Activated naive CD4-positive, alpha-beta T cell treated with anti-CD3 and anti-CD28 coated beads, Interleukin-2, amount 50 U/mL, for 72 hours (primary cell): ENCODE results near the gene SURF2. TPM values are rescaled to one million over a fixed set of nuclear protein-coding genes. Genes with fewer than 3 reads are reported as not detected.

Source experiments
- ATAC-seq, 2 donors: fragments of 150-1000 bp; cut with Tn5 transposase; 2 replicates each; pipeline ENCODE4 v1.10.0; 2021; ENCODE audit warnings: mild to moderate bottlenecking in 2 of 2, moderate library complexity in 2 of 2
- DNase-seq, 2 donors: peaks; one replicate each; pipeline ENCODE4 v3.0.0; 2021 to 2022; ENCODE audit warnings: low spot score in 2 of 2
- H3K27ac Mint-ChIP-seq, 2 donors: one replicate each; pipeline ENCODE4 v1.8.0; 2022; ENCODE audit warnings: mild to moderate bottlenecking in 2 of 2, mixed read lengths in 2 of 2
- H3K36me3 Mint-ChIP-seq, 2 donors: one replicate each; pipeline ENCODE4 v1.8.0; 2022; ENCODE audit warnings: mixed read lengths in 2 of 2
- H3K9me3 Mint-ChIP-seq, 2 donors: one replicate each; pipeline ENCODE4 v1.8.0; 2022; ENCODE audit warnings: mixed read lengths in 2 of 2
- total RNA-seq, 2 donors: library from RNA; stranded (reverse); gene quantifications; one replicate each; pipeline ENCODE4 v1.2.3, GENCODE V29; 2022

SURF2 gene
- total RNA-seq, 2 donors from 2014 or later = 10.0 to 12.9 TPM

- no peak overlapping the region for H3K27ac Mint-ChIP-seq
- no peak for DNase-seq
- H3K9me3 Mint-ChIP-seq = no peaks in the 10 kb centered on the region
- ATAC-seq = no peak
- H3K36me3 Mint-ChIP-seq = no peaks in the 10 kb centered on the region
Observed at GRCh38 chr9:133397370-133397769, 41.0 kb downstream of the SURF2 start.

GRCh38 chr9:133397895-133398294 is 41.5 kb downstream of the SURF2 start:
- H3K9me3 Mint-ChIP-seq = no peaks in the 10 kb centered on the region
- no peak for ATAC-seq
- DNase-seq = no peak
- no peak overlapping the region for H3K27ac Mint-ChIP-seq
- H3K36me3 Mint-ChIP-seq = no peaks in the 10 kb centered on the region

GRCh38 chr9:133400292-133400691 is 43.9 kb downstream of the SURF2 start:
- ATAC-seq (no peak), DNase-seq (no peak)
- Mint-ChIP-seq H3K9me3 (no peaks in the 10 kb centered on the region), H3K36me3 (peaks cover 0 to under 1% of the 10 kb centered on the region in 2 donors), H3K27ac (peak overlapping the region in 1 of 2 donors; percentile 27)

GRCh38 chr9:133401588-133401987 is 45.2 kb downstream of the SURF2 start:
- no peaks in the 10 kb centered on the region for H3K9me3 Mint-ChIP-seq
- H3K36me3 Mint-ChIP-seq = peaks cover 5% of the 10 kb centered on the region in 2 donors
- ATAC-seq = no peak
- peak overlapping the region; percentile 9 to 55 for H3K27ac Mint-ChIP-seq
- no peak for DNase-seq

GRCh38 chr9:133402689-133403088 is 46.3 kb downstream of the SURF2 start:
- peaks cover 5 to 11% of the 10 kb centered on the region in 2 donors for H3K36me3 Mint-ChIP-seq
- H3K27ac Mint-ChIP-seq = peak overlapping the region in 1 of 2 donors; percentile 29
- no peak for ATAC-seq
- no peak for DNase-seq
- H3K9me3 Mint-ChIP-seq = no peaks in the 10 kb centered on the region

GRCh38 chr9:133403766-133404453 is 47.6 kb downstream of the SURF2 start:
- DNase-seq = peak in 1 of 2 donors; percentile 61
- peak; percentile 15 to 42 for ATAC-seq
- no peaks in the 10 kb centered on the region for H3K9me3 Mint-ChIP-seq
- H3K36me3 Mint-ChIP-seq = peaks cover 5 to 11% of the 10 kb centered on the region in 2 donors
- H3K27ac Mint-ChIP-seq = no peak overlapping the region

- Mint-ChIP-seq H3K27ac (peak overlapping the region; percentile 44 to 77), H3K9me3 (no peaks in the 10 kb centered on the region), H3K36me3 (peaks cover 5 to 11% of the 10 kb centered on the region in 2 donors)
- no peak for ATAC-seq
- DNase-seq = no peak
Observed at GRCh38 chr9:133404454-133405002, 48.2 kb downstream of the SURF2 start.

- peak overlapping the region in 1 of 2 donors; percentile 77 for H3K27ac Mint-ChIP-seq
- DNase-seq (no peak), ATAC-seq (no peak)
- peaks cover 5 to 15% of the 10 kb centered on the region in 2 donors for H3K36me3 Mint-ChIP-seq
- H3K9me3 Mint-ChIP-seq = no peaks in the 10 kb centered on the region
Observed at GRCh38 chr9:133405508-133406438, 49.4 kb downstream of the SURF2 start.

GRCh38 chr9:133406480-133407307 is 50.3 kb downstream of the SURF2 start:
- peak; percentile 84 to 85 for DNase-seq
- ATAC-seq = peak; percentile 92 to 96
- Mint-ChIP-seq H3K9me3 (no peaks in the 10 kb centered on the region), H3K36me3 (peaks cover 5 to 15% of the 10 kb centered on the region in 2 donors), H3K27ac (peak overlapping the region in 1 of 2 donors; percentile 77)

- Mint-ChIP-seq H3K27ac (no peak overlapping the region), H3K9me3 (no peaks in the 10 kb centered on the region), H3K36me3 (peaks cover 5 to 15% of the 10 kb centered on the region in 2 donors)
- no peak for DNase-seq
- no peak for ATAC-seq
Observed at GRCh38 chr9:133408042-133408441, 51.7 kb downstream of the SURF2 start.

Other genes with a start within 250 kb of the SURF2 start
- gene RALGDS, start 235.3 kb upstream of the SURF2 start, total RNA-seq = 10 to 100 TPM; 45.3 to 77.0 TPM
- gene GBGT1, start 192.6 kb upstream of the SURF2 start, total RNA-seq = 1 to 10 TPM; 3.1 to 7.3 TPM
- gene OBP2B, start 147.3 kb upstream of the SURF2 start, total RNA-seq = not detected
- gene ABO, start 81.3 kb upstream of the SURF2 start, total RNA-seq = not detected
- 10 to 100 TPM; 10.7 to 22.0 TPM for gene SURF6, start 20.4 kb upstream of the SURF2 start, total RNA-seq
- gene MED22, start 8.4 kb upstream of the SURF2 start, total RNA-seq = 10 to 100 TPM; 27.7 to 29.4 TPM
- gene RPL7A, start 8.3 kb upstream of the SURF2 start, total RNA-seq = 1,000 to 10,000 TPM; 3,254 to 3,908 TPM
- 10 to 100 TPM; 20.2 to 24.9 TPM for gene SURF1, start 63 bp upstream of the SURF2 start, total RNA-seq
- gene SURF4, start 19.5 kb downstream of the SURF2 start, total RNA-seq = 100 to 1,000 TPM; 255 to 272 TPM
- gene STKLD1, start 19.8 kb downstream of the SURF2 start, total RNA-seq = 1 to 10 TPM in 1 of 2 donors, not detected in 1; 1.1 TPM
- 10 to 100 TPM; 20.6 to 28.3 TPM for gene REXO4, start 61.5 kb downstream of the SURF2 start, total RNA-seq
- gene ADAMTS13, start 65.8 kb downstream of the SURF2 start, total RNA-seq = 1 to 10 TPM; 2.6 to 5.4 TPM
- gene CACFD1, start 103.4 kb downstream of the SURF2 start, total RNA-seq = 1 to 10 TPM in 1 of 2 donors, under 1 TPM in 1; 0.37 to 2.3 TPM
- gene SLC2A6, start 122.5 kb downstream of the SURF2 start, total RNA-seq = 1 to 10 TPM; 1.0 to 1.8 TPM
- gene MYMK, start 168.4 kb downstream of the SURF2 start, total RNA-seq = not detected
- 1 to 10 TPM in 1 of 2 donors, under 1 TPM in 1; 0.11 to 1.2 TPM for gene ADAMTSL2, start 178.2 kb downstream of the SURF2 start, total RNA-seq